Hepatic stellate cell (primary cell): ENCODE data around the gene TOX4.

Experiments
- DNase-seq: peaks from one replicate; pipeline ENCODE4 v3.0.0; 2011; ENCODE audit warnings: low spot score

TOX4 gene

GRCh38 chr14:21503376-21503775 lies 26.4 kb downstream of the TOX4 start:
- DNase-seq: no peak

DNA sequence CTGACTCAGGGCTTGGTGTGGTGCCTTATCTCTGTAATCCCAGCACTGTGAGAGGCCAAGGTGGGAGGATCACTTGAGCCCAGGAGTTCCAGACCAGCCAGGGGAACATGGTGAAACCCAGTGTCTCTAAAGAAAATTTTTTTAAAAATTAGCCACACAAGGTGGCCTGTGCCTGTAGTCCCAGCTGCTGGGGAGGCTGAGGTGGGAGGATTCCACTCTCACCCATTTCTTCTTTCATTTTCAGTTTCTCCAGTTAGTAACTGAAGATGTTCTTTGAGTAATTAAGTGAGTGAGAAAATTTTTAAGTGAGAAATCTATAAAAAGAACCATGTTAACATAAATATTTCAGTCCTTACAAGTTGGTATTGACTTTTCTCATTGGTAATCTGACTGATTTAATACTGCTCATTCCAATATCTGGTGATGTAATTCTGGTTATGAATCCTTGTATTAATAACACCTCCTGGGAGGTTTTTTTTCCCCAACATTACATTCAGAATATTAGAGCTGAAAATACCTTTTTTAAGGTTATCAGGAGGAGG lies 28.1 kb downstream of the TOX4 start:
- DNase-seq: no peak

DNA sequence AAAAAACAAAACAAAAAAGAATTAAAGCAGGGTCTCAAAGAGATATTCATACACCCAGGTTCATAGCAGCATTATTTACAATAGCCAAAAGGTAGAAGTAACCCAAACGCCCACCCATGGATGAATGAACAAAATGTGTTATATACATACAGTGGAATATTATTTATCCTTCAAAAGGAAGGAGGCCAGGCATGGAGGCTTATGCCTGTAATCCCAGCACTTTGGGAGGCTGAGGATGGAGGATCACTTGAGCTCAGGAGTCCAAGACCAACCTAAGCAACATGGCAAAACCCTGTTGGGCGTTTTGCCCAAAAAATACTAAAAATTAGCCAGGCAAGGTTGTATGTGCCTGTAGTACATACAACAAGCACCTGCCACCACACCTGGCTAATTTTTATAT lies 29.6 kb downstream of the TOX4 start:
- DNase-seq: no peak

GRCh38 chr14:21509432-21510143 lies 32.6 kb downstream of the TOX4 start:
- no peak for DNase-seq

DNA sequence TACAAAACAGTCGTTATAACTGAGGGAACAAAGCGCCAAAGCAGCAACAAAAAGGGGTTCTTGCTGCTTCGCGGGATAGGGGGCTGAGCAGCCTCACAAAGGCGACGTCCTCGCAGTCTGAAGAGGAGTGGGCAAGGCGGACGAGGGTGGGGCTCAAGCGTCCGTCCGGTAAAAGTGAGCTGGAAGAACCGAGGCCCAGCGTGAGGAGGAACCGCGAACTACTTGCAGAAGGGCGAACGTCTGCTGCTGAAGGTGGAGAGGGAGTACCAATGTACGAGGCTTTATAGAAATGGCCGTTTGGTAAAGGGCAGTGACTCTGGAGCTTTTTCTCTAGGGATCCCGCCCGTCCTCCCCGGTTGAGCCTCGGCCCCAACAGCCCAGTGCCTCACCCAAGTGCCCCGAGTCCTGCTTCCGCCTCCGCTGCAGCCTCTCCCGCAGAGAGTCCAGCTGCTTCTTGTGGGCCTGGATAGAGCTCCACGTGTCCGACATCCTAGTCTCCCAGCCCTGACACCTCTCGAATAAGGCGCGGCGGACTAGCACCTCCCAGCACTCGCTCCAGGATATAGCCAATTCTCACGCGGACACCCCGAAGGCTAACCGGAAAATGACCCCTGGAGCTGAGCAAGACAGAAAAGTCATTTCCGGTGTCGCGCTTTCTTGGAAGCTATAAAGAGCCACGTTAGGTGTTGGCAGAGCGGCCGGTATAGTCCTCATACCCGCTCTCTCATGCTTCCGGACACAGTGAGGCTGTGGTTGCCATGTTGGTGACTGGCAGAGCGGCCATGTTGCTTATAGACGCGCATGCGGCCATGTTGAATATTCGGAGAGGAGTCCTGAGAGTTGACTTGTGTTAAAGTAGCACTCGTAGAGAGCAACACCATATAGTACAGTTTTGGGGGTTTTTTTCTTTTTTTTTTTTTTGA lies 34.0 kb downstream of the TOX4 start, which contains the start of gene METTL3:
Gene METTL3, minus strand, starts transcription at position 606 of the 923 bp plus-strand sequence. Its CDS starts 117 bp downstream, at position 489.
- DNase-seq: peak; percentile 92

DNA sequence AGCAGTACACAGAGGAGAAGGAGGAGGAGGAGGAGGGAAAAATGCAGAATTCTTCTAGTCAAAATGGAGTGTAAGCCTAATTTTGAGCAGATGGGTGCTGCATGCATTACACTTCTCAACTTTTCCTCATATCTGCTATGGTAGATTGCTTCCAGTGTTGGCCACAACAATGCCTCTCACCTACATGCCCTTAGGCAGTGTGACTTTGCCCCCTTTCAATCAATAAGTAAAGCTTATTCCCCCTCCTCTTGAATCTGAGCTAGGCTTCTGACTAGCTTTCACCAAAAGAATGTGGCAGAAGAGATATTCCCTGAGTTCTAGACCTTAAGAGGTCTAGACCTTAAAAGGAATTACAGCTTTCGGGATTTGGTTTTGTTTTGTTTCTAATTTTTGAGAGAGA lies 37.3 kb downstream of the TOX4 start:
- DNase-seq: no peak

- no peak for DNase-seq
These were observed 41.7 kb downstream of the TOX4 start for GRCh38 chr14:21518725-21519124.

DNA sequence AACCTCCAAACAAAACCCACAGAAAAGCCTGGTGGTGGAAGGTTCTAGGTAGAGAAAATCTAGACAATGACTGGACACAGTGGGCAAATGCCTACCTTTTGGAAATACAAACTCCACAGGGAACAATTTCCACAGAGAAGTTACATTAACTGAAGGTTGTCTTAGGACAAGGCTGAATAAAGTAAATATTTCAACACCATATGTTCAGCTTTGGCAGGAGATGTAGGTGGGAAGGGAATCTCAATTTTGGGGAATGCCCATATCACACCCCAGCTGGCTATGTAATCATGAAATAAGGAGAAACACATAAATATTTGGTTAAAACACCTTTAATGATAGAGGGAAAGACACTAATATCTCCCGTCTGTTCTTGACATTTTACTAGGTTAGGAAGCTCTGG lies 43.8 kb downstream of the TOX4 start:
- no peak for DNase-seq

GRCh38 chr14:21521501-21521900 lies 44.5 kb downstream of the TOX4 start:
- DNase-seq: no peak

GRCh38 chr14:21523203-21523602 lies 46.2 kb downstream of the TOX4 start:
- DNase-seq: no peak

DNA sequence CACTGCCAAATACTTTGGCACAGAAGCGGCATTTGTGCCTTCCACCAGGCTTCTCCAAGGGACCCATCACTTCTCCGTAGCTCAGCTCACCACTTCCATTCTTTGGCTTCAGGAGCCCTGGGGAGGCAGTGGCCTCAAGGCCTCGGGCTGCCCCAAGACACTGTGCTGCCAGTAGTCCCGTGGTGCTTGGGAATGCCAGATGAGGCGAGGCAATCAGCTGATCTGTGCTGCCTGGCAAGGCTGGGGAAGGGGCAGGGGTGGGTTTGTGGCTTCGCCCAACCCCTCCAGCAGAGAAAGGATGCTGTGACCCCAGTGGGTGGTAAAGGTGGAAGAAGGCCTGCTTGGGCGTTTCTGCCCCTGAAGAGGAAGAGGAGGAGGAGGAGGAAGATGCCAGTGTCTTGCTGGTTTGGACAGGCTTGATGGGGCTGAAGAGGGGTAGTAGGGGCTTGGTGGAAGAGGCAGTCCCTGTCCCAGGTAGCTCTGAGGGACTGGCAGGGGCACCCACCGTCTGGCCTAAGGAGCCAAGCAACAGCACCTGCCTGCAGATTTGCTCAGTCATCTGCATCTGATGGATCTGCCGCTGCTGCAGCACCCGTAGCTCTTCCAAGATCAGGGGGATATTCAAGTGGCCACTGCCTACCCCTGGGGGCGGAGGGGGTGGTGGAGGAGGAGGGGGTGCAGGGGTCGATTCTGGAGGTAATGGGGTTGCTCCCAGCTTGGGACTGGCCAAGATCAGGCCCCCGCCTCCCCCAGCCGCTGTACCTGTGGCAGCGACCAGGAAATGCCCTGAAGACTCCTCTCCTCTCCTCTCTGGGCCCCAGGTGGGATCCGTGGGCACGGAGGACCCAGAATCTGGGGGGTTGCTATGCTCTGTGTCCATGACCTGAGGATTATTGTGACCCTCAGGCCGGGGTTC lies 47.8 kb downstream of the TOX4 start:
- no peak for DNase-seq

GRCh38 chr14:21525571-21525961 lies 48.6 kb downstream of the TOX4 start:
- DNase-seq: no peak

DNA sequence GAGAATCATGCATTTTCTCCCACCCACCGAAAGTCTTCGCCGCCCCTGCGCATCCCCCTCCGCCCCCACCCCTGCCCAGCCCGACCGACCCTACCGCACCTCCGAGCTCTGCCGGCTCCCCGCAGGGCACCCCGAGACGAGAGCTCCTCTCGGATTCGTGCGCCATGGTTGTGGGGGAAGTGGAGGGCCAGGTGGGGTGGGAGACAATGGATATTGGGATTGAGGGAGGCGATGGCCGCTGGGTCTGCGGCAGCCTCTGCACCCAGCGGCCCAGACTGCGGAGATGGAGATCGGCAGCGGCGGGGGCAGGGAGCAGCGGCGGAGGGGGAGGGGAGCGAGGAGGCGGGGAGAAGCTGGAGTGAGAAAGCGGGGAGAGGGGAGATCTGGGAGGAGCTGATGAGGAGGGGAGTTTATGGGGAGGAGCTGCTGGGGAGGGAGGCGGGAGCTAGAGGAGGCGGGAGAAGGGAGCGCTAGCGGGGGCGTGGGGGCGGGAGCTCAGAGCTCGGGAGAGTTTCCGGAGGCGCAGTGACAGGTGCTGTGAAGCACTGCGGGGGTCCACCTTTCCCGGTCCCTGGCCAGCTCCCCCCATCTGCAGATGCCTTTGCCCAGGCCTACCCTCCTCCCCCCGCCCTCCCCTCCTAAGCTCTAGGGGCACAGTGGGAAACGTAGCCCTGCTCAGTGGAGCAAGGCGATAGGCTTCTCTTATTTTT lies 49.1 kb downstream of the TOX4 start, which contains the start of gene SALL2:
Gene SALL2, minus strand, starts transcription at position 385 of the 710 bp plus-strand sequence. Its CDS starts 219 bp downstream, at position 166.
- peak; percentile 22 for DNase-seq

- DNase-seq: no peak
These were observed 49.8 kb downstream of the TOX4 start for GRCh38 chr14:21526672-21527317.

DNA sequence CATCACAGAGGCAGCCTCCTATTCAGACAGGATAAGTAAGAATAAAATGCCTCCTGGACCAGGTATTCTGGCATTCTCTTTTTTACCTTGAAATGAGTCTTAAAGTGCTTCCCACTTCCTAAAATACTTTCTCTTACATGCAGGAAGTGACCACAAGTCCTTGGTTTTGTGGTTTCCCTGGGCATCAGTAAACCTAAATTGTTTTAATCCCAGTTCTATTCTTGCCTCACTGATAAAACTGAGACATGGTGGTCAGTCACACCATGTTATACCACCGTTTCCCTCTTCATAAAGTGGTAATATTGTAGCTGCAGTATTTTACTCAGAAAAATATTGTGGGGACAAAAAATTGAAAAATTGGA lies 50.3 kb downstream of the TOX4 start:
- no peak for DNase-seq

- DNase-seq: no peak
These were observed 51.7 kb downstream of the TOX4 start for GRCh38 chr14:21528381-21529348.

DNA sequence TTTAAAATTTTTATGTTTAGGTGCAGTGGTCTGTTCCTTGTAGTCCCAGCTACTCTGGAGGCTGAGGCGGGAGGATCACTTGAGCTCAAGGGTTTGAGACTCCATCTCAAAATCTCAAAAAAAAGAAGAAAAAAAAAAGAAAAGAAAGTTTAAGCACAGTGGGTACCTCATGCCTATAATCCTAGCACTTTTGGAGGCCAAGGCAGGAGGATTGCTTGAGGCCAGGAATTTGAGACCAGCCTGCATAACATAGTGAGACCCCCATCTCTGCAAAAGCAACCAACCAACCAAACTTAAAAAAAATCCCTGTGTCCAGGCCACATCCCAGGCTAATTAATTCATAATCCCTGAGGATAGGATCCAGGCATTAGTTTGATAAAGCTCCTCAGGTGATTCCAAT lies 52.5 kb downstream of the TOX4 start:
- no peak for DNase-seq

DNA sequence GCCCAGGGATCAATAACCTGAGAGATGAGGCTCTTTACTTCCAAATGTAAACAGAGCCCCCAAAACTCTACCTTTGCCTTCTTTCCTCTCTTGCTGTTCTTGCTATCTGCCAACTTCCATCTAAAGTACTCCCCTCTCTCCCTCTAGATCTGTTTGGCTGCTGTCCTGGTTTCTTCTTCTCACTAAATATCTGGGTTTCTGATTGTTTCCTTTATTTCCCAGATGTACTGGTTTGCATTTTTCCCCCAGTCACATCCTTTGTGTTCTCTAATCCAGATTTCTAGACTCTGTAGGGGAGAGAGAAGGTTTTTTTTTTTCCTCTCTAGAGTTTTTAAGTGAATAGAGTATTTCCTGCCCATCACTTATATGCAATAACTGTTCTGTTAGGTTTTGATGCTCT lies 56.3 kb downstream of the TOX4 start:
- DNase-seq: no peak

- DNase-seq: no peak
These were observed 57.6 kb downstream of the TOX4 start for GRCh38 chr14:21534576-21534975.
